ENCODE data around the gene HOXA7.

The HOXA7 gene

GRCh38 chr7:27156508-27156898, at the start of gene HOXA7:
TSS of gene HOXA7 (minus strand) at chr7:27156675. CDS start at chr7:27156545, 130 bp downstream.
- DNase-seq = no peak

- no peak for DNase-seq
These were observed 49.1 kb upstream of the HOXA7 start for GRCh38 chr7:27205325-27206280.

- no peak for DNase-seq
These were observed 48.4 kb upstream of the HOXA7 start for GRCh38 chr7:27204851-27205322.

- no peak for DNase-seq
These were observed 47.6 kb upstream of the HOXA7 start for GRCh38 chr7:27203964-27204594.

- no peak for DNase-seq
These were observed 47.0 kb upstream of the HOXA7 start for GRCh38 chr7:27203365-27203953.

GRCh38 chr7:27202862-27203134, 46.3 kb upstream of the HOXA7 start:
- no peak for DNase-seq

GRCh38 chr7:27202018-27202861, 45.8 kb upstream of the HOXA7 start:
- DNase-seq = no peak

GRCh38 chr7:27201580-27202017, 45.1 kb upstream of the HOXA7 start:
- DNase-seq = no peak

- no peak for DNase-seq
These were observed 44.5 kb upstream of the HOXA7 start for GRCh38 chr7:27200761-27201579.

GRCh38 chr7:27199849-27200760, 43.6 kb upstream of the HOXA7 start, which contains the start of gene HOXA13:
TSS of gene HOXA13 (minus strand) at chr7:27200091. CDS start at chr7:27200077, 14 bp downstream.
- no peak for DNase-seq

GRCh38 chr7:27198871-27199801, 42.7 kb upstream of the HOXA7 start:
- no peak for DNase-seq

- no peak for DNase-seq
These were observed 41.8 kb upstream of the HOXA7 start for GRCh38 chr7:27198138-27198841.

- no peak for DNase-seq
These were observed 40.9 kb upstream of the HOXA7 start for GRCh38 chr7:27197137-27198042.

GRCh38 chr7:27196287-27196767, 39.9 kb upstream of the HOXA7 start:
- peak; percentile 81 to 82 for DNase-seq

- DNase-seq = no peak
These were observed 38.4 kb upstream of the HOXA7 start for GRCh38 chr7:27194686-27195379.

GRCh38 chr7:27194002-27194352, 37.5 kb upstream of the HOXA7 start:
- no peak for DNase-seq
